Measurements from ENCODE around the gene MOB1B. TPM values are rescaled to one million over a fixed set of nuclear protein-coding genes. Genes with fewer than 3 reads are reported as not detected.
"Not testable (repeated sequence)": the region's sequence is repeated elsewhere in the genome, so short reads cannot be mapped to it uniquely, and the experiment has no call there.

MOB1B gene
- 7.0 and 9.2 TPM in 2 replicates for total RNA-seq (2014; rRNA removed; shearing (Covaris generic))
- polyA plus RNA-seq (2014; cell fraction: nucleus; rRNA removed), result 3.7 and 11.1 TPM in 2 replicates

DNA sequence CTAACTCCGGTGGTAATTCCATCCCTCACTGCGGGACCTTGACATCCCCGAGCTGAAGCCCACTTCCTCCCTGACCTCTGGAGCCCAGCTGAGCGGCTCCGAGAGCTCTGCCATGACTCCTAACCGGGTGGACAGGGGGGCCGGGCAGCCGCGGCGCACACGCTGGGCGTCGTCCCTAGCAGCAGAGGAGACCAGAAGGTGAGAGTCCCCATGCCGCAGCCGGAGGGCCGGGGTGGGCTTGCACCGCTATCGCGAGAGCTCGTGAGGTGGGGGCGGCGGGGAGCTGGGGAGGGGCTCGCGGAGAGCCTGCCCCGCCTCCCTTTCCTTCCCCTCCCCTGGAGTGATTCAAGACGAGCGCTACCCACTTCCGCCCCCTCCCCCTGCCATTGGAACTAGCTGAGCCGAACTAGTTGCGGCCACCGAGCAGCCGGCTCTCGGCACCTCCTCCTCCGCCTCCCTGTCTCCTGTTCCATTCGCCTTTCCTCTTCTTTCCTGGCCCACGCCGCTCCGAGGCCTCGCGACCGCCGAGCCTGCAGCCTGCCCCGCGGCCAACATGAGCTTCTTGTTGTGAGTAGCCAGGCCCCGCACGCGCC lies at the start of gene MOB1B:
Gene MOB1B (plus strand): TSS at position 386 of the 593 bp plus-strand sequence. CDS start 168 bp downstream, at position 554.
- peak; percentile 62 for DNase-seq (ENCODE audit: extremely low read depth, low read depth)

GRCh38 chr4:70855464-70855863 lies 46.7 kb upstream of the MOB1B start:
- DNase-seq (ENCODE audit: extremely low read depth, low read depth), result no peak

DNA sequence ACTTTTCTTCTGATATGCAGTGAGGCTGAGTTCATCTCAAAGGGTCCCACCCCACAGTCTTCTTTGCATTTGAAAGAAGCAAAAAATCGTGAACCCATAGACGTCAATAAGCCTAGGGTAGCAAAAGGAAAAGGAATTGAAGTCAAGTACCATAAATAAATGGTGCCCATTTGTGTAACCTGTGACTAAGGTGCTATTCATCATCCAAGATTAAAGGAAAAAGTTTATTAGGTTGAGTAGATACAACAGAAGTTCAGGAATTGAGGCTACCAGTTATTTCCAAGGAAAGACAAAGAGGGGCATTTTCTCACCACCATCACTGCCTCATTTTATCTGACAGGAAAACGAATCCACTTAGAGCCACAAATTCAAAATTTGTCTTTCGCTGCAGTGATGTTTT lies 43.7 kb upstream of the MOB1B start:
- no peak for DNase-seq (ENCODE audit: extremely low read depth, low read depth)

GRCh38 chr4:70859066-70859465 lies 43.1 kb upstream of the MOB1B start:
- no peak for DNase-seq (ENCODE audit: extremely low read depth, low read depth)

DNA sequence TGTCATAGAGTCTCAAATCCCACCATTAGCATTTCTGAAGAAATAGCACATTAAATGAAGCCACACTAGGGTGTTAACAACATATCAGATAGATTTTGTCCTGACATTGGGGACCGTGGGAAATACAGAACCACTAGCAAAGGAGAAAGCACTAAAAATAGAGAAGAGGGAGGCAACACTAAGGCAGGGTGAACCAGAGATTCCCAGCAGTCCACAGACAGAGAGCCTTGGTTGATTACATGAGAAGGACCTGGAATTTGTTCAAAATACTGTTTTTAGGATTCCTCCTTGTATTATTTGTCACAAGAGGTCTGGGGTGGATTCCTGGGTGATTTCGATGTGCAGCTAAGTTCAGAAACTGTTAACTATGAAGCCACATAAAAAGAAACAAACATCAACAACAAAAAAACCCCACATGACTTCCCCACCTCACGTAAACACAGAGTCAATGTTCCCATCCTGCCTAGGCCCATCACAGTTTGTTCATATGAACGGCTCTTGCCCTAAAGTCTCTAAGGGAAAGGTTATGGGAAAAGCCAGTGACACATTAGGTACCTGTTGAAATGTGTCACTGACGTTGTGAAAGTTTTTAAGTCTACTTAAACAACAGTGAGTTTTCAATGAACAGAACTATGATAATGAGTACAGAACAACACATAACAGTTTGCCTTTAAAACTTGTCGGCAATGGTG lies 38.9 kb upstream of the MOB1B start:
- no peak for DNase-seq (ENCODE audit: extremely low read depth, low read depth)

DNA sequence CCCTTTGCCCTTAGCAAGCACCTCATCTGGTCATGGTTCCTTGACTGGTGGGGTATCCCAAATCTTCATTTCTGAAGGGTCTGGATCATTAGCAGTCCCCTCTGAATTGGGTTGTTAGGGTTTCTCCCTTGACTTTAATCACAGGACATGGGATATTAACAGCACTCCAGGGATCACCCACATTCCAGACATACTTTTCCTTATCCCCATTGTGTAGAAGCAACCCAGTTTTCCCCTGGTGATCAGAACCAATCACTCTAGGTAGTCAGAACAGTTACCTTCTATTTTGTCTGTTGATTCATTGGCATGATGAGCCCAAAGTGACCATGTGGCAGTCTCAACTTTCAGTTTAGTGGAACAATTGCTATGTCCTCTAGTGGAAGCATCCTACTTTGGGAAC lies 33.4 kb upstream of the MOB1B start:
- DNase-seq (ENCODE audit: extremely low read depth, low read depth), result no peak

- no peak for DNase-seq (ENCODE audit: extremely low read depth, low read depth)
Observed at GRCh38 chr4:70873216-70873615, 29.0 kb upstream of the MOB1B start.

DNA sequence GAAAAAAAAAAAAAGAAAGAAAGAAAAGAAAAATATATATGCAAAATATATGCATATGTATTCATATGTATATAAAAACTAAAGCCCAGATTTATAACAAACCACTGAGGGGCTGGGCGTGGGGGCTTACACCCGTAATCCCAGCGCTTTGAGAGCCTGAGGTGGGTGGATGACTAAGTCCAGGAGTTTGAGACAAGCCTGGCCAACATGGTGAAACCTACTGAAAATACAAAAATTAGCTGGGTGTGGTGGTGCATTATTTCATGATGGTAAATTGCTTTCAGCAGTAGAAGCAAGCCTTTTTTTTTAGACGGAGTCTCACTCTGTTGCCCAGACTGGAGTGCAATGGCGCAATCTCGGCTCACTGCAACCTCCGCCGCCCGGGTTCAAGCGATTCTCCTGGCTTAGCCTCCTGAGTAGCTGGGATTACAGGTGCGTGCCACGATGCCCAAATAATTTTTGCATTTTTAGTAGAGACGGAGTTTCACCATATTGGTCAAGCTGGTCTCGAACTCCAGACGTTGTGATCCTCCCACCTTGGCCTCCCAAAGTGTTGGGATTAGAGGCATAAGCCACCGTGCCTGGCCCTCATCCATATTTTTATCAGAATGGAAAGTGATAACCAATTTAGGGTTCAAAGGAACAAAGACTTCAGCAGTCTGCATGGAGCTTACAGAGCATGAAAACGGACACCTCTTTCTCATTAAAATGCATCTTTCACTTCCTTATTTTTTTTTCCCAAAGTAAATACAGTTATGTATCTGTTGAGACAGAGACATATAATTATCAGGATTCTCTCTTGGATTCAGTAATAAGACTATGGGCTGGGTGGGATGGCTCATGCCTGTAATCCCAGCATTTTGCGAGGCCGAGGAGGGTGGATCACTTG lies 27.7 kb upstream of the MOB1B start:
- no peak for DNase-seq (ENCODE audit: extremely low read depth, low read depth)

DNA sequence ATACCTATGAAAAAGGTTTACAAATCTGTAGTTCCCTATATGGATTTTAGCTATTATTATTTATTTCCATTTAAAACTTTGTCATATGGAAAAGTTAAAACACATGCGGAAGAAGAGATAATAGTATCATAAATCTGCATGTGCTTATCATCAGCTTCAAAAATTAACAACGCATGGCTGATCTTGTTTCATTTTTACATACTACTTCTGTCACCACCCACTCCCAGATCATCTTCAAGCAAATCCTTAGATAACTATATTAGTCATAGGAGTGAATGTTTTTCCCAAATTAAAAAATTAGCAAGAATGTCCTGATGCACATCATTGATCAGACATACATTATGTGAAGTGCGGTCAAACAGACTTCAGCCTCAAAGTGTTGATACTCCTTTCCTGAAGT lies 24.6 kb upstream of the MOB1B start:
- DNase-seq (ENCODE audit: extremely low read depth, low read depth), result no peak

DNA sequence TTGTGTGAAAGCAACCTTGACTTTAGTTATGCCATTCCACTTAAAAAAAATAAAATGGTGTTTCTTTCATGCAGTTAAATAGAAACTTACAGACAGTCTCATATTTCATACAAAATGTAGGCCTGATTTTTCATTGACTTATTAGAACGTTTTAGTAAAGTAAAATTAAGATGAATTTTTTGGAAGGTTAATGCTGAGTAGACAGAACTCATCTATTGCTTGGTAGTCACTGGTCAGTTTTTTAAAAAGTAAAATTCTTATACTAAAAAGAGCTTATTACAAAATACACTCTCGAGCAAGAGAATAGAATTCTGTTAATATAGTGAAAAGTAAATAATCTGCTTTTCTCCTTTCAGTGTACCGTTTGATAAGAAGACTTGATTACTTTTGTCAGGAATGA lies 21.4 kb upstream of the MOB1B start:
- no peak for DNase-seq (ENCODE audit: extremely low read depth, low read depth)

DNA sequence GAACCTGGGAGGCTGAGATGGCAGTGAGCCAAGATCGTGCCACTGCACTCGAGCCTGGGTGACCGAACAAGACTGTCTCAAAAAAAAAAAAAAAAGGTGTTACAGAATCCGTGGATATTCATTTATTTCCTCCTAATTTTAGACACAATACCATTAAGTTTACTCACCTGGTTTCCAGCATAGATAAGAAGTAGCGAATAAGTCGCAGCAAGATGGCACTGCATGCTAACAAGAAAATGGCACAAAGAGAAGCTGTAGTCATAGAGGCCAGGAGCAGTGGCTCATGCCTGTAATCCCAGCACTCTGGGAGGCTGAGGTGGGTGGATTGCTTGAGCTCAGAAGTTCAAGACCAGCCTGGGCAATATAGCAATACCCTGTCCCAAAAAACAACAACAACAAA lies 17.0 kb upstream of the MOB1B start:
- DNase-seq (ENCODE audit: extremely low read depth, low read depth), result no peak

DNA sequence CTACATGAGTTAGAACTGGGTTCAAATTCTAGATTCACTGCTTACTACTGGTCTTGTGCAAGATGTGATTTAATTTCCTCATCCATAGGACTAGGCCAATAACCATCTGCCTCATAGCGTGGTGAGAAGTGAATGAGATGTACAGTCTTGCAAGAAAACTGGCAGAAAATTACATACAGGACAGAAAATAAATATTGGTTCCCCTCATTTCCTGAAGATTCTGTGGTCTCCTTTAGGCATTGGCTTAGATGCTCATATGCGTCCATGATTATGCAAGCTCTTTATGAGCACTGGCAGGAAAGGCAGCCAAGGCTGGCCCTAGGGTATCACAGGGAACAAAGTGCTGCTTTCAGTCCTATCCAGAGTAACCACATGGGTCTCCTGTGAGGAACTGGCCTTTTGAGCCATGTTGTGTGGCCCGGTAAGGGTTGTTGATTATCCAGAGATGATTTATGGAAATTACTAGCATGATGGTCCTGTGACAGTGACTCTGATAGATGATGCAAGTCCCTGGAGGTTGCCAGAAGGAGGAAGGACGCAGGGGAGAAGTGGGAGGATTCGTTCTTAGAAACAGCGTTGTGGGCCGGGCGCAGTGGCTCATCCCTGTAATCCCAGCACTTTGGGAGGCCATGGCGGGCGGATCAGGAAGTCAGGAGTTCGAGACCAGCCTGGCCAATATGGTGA lies 9.9 kb upstream of the MOB1B start:
- DNase-seq (ENCODE audit: extremely low read depth, low read depth), result no peak

DNA sequence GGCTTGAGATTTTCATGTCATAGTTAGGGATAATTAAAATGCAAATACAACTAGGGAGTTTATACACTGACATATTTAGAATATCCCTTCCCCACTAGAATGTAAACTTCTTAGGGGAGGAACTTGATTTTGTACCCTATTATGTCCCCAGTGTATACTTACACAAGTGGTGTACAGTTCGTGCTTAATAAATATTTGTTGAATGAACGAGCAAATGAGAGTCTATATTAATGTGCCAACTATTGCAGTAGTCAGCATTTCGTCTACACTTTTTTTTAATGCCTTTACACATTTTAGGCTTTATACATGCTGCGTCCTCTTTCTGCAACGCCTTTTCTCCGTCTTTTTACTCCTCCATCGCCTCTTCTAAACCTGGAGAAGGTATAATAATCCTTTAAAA lies 8.4 kb upstream of the MOB1B start:
- DNase-seq (ENCODE audit: extremely low read depth, low read depth), result no peak

DNA sequence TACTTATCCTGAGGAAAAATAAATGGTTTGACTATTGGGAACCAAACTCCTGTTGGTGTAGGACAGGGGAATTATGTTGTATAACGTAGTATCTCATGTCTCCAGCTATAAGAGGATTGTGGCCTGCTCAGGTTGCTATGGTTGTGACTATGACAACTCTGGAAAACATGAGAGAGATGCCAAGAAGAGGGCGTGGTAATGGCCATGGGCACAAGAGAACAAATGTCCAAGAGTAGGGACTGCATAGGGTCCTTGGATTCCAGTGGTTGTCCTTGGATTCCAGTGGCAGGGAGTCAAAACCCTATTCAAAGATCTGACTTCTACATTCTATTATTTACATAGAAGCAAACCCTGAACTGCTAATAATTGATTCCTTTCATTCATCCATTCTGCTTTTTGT lies 6.8 kb upstream of the MOB1B start:
- no peak for DNase-seq (ENCODE audit: extremely low read depth, low read depth)

DNA sequence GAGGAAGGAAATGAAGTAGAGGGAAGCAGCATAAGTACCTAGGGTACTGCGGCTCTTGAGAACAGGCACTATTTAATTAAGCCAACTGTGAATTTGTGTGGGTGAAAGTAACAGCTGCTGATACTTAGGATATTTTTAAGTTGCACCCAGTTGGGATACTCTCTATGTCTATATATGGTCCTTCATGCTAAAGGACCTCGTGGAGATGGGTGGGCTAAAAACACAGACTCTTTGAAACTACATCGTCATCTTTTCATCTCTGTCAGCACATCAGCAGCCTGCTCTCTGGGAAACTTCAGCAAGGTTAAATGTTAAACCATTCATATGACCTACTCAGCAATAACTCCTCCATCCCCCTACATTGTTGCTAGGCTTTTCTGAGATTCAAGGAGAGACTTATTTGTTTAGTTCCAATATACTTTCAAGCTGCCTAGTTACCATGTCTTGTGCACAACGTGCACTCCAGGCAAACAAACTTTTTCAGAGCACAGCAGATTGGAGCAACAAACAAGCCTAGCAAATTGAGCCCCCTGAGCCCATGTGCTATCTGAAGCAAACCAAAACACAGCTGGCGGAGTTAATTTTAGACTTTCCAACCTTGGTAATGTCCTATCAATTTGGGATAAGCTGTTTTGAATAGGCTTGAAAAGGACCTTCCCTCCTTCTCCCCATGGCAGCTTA lies 6.2 kb upstream of the MOB1B start:
- no peak for DNase-seq (ENCODE audit: extremely low read depth, low read depth)

GRCh38 chr4:70898581-70898980 lies 3.6 kb upstream of the MOB1B start:
- not testable (repeated sequence) for DNase-seq (ENCODE audit: extremely low read depth, low read depth)

GRCh38 chr4:70901607-70901983 lies 574 bp upstream of the MOB1B start:
- no peak for DNase-seq (ENCODE audit: extremely low read depth, low read depth)

GRCh38 chr4:70902577-70903290 lies 565 bp downstream of the MOB1B start:
- peak; percentile 3 for DNase-seq (ENCODE audit: extremely low read depth, low read depth)

- peak; percentile 5 for DNase-seq (ENCODE audit: extremely low read depth, low read depth)
Observed at GRCh38 chr4:70903291-70903603, 1.1 kb downstream of the MOB1B start.

GRCh38 chr4:70908993-70909556 lies 6.9 kb downstream of the MOB1B start:
- no peak for DNase-seq (ENCODE audit: extremely low read depth, low read depth)
